Measurements from ENCODE around the gene RUNX2.
A peak's percentile ranks its signal among the peaks of the same experiment; 100 is the strongest.

The RUNX2 gene

DNA sequence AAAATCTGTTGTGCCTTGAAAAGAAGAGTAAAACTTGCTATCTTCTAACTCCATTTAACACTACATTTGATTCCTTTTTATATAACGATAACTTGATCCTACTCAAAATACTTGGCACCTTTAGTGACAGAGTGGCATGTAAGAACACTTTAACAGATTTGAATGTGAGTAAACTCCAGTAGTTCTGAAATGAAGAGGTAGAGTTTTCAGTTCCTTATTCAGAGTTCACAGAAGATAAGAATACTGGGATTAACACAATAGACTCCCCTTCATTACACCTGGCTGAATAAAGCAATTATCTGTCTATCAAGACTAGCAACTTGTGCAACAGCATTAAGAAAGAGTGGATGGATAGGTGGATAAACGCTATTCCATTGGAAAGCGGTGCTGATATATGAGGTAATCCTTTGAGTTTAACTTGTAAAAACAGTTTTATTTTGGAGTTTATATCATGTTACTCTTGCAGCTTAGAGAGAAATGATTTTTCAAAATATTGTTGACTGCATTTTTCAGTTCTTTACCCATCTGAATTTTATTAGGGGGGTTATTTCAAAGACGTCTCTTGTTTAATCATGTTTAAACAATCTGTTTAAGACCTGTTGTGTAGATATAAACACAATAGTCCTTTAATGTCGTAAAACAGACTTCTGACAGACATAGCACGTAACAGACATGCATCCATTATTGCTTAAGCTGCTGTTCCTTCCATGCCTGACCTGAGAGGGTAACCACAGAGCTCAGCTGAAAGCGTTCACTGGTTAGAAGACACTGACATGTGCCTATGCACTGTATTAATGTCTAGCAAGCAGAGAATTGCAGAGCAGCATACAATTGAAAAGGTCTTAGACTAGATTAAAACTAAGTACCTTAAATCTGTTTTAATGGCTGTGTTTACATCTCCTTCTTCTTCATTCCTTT is 152.0 kb downstream of the RUNX2 start:
- H3K4me2 ChIP-seq (ENCODE audit: low read length): no peak overlapping the region
- no peak overlapping the region for H2BK12ac ChIP-seq (ENCODE audit: low read length)
- peaks cover 1% of the 10 kb centered on the region for H3K9me3 ChIP-seq (ENCODE audit: insufficient read depth, low read depth, low read length)
- no peak overlapping the region for H3K18ac ChIP-seq (ENCODE audit: low read length)
- no peak overlapping the region for H3K4me3 ChIP-seq (ENCODE audit: low read depth, low read length)
- H3K27me3 ChIP-seq (ENCODE audit: insufficient read depth, low read length): no peaks in the 10 kb centered on the region
- H3K14ac ChIP-seq (ENCODE audit: low read length): no peak overlapping the region
- no peaks in the 10 kb centered on the region for H3K36me3 ChIP-seq (ENCODE audit: control insufficient read depth in 1 of 2, insufficient read depth in 2 of 2, low read length in 2 of 2)
- WGBS (ENCODE audit: extremely low coverage, insufficient coverage, insufficient read length): no CpG with 5 or more reads among the region's 7 CpGs
- no peak overlapping the region for H4K8ac ChIP-seq (ENCODE audit: low read depth, low read length)
- no peak overlapping the region for H2AFZ ChIP-seq (ENCODE audit: insufficient read depth, low read length, poor library complexity)
- H3K27ac ChIP-seq (ENCODE audit: low read depth, low read length): no peak overlapping the region
- H3K9ac ChIP-seq (ENCODE audit: low read length): no peak overlapping the region
- no peak overlapping the region for H3K4ac ChIP-seq (ENCODE audit: low read depth, low read length)
- no peak overlapping the region for H2BK5ac ChIP-seq (ENCODE audit: low read depth, low read length, poor library complexity)
- no peak overlapping the region for H3K23ac ChIP-seq (ENCODE audit: low read length)
- H2BK120ac ChIP-seq (ENCODE audit: insufficient read depth, low read length, poor library complexity): no peak overlapping the region
- no peak overlapping the region for H4K91ac ChIP-seq (ENCODE audit: low read depth, low read length)
- no peaks in the 10 kb centered on the region for H3K79me1 ChIP-seq (ENCODE audit: low read length)
- H4K12ac ChIP-seq (ENCODE audit: low read depth, low read length): no peak overlapping the region
- no peaks in the 10 kb centered on the region for H3K79me2 ChIP-seq (ENCODE audit: control insufficient read depth, insufficient read depth, low read length, poor library complexity)
- H3K4me1 ChIP-seq (ENCODE audit: control insufficient read depth in 1 of 2, insufficient read depth in 2 of 2, low read length in 2 of 2): no peaks in the 10 kb centered on the region
- no peak overlapping the region for H2AK5ac ChIP-seq (ENCODE audit: low read length)
- DNase-seq: no peak

DNA sequence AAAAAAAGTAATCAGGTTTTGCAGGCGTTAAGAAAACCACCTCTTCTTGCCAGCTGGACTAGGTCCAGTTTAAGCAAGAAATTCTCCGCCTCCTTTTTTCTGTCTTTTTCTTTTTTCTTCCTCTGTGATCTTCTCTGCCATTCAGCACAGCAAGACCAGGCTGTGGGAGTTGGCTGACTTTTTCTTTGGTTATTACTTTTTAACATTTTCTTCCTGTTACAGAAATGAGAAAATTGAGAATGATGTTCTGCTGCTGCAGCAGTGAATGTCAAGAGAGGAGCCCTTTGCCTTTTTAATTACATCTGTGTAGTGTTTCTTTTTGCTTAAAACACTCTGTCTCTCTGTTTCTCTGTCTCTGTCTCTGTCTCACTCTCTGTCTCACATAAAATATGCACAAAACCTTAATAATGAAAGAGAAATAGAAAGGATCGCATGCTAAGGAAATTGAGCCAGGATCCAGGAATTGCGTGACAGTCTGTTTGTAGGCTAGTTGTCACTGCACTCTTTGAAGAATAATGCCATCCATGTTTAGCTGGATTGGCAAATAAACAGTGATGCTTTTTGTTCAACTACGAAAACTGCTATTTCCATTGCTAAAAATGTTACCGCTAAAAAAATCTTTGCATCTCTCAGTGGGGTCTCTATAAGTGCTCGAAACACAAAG is 152.8 kb downstream of the RUNX2 start:
- no peak overlapping the region for H3K23ac ChIP-seq (ENCODE audit: low read length)
- no peak overlapping the region for H3K4ac ChIP-seq (ENCODE audit: low read depth, low read length)
- no peak overlapping the region for H2BK5ac ChIP-seq (ENCODE audit: low read depth, low read length, poor library complexity)
- no peaks in the 10 kb centered on the region for H3K36me3 ChIP-seq (ENCODE audit: control insufficient read depth in 1 of 2, insufficient read depth in 2 of 2, low read length in 2 of 2)
- H3K14ac ChIP-seq (ENCODE audit: low read length): no peak overlapping the region
- no peak overlapping the region for H3K9ac ChIP-seq (ENCODE audit: low read length)
- no peak overlapping the region for H3K4me3 ChIP-seq (ENCODE audit: low read depth, low read length)
- no peaks in the 10 kb centered on the region for H3K27me3 ChIP-seq (ENCODE audit: insufficient read depth, low read length)
- no peak overlapping the region for H3K18ac ChIP-seq (ENCODE audit: low read length)
- H4K12ac ChIP-seq (ENCODE audit: low read depth, low read length): no peak overlapping the region
- H3K27ac ChIP-seq (ENCODE audit: low read depth, low read length): no peak overlapping the region
- H3K79me2 ChIP-seq (ENCODE audit: control insufficient read depth, insufficient read depth, low read length, poor library complexity): no peaks in the 10 kb centered on the region
- no peak overlapping the region for H2BK12ac ChIP-seq (ENCODE audit: low read length)
- H3K9me3 ChIP-seq (ENCODE audit: insufficient read depth, low read depth, low read length): peaks cover 1% of the 10 kb centered on the region
- no peak overlapping the region for H4K8ac ChIP-seq (ENCODE audit: low read depth, low read length)
- H2AK5ac ChIP-seq (ENCODE audit: low read length): no peak overlapping the region
- no peak overlapping the region for H3K4me2 ChIP-seq (ENCODE audit: low read length)
- no peak overlapping the region for H2BK120ac ChIP-seq (ENCODE audit: insufficient read depth, low read length, poor library complexity)
- H3K79me1 ChIP-seq (ENCODE audit: low read length): no peaks in the 10 kb centered on the region
- no peak overlapping the region for H4K91ac ChIP-seq (ENCODE audit: low read depth, low read length)
- no peak overlapping the region for H2AFZ ChIP-seq (ENCODE audit: insufficient read depth, low read length, poor library complexity)
- H3K4me1 ChIP-seq (ENCODE audit: control insufficient read depth in 1 of 2, insufficient read depth in 2 of 2, low read length in 2 of 2): no peaks in the 10 kb centered on the region
- no CpG with 5 or more reads among the region's 7 CpGs for WGBS (ENCODE audit: extremely low coverage, insufficient coverage, insufficient read length)
- no peak for DNase-seq

DNA sequence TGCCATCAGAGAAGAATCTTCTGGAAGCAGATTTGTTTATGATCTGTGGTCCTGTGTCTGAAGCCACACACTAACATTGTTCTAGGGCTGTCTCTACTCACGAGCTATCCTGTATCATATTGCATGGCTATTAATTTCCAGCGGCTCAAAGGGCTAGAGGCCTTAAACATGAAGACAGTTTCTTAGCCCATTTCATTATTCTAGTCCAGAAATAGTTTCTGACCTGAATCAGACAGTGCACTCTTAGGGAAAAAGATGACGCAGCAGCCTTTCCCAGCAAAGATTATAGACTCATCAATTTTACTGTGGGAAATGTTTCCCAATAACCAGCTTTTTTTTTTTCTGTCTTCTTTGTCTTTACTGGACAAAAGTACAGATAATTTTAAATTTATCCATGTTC is 154.9 kb downstream of the RUNX2 start:
- no peaks in the 10 kb centered on the region for H3K27me3 ChIP-seq (ENCODE audit: insufficient read depth, low read length)
- H3K23ac ChIP-seq (ENCODE audit: low read length): no peak overlapping the region
- H3K9me3 ChIP-seq (ENCODE audit: insufficient read depth, low read depth, low read length): peaks cover 1% of the 10 kb centered on the region
- no CpG with 5 or more reads among the region's 3 CpGs for whole genome bisulfite sequencing (ENCODE audit: extremely low coverage, insufficient coverage, insufficient read length)
- no peak overlapping the region for H3K4me2 ChIP-seq (ENCODE audit: low read length)
- no peak overlapping the region for H2BK12ac ChIP-seq (ENCODE audit: low read length)
- no peaks in the 10 kb centered on the region for H3K4me1 ChIP-seq (ENCODE audit: control insufficient read depth in 1 of 2, insufficient read depth in 2 of 2, low read length in 2 of 2)
- no peak overlapping the region for H2BK5ac ChIP-seq (ENCODE audit: low read depth, low read length, poor library complexity)
- no peak overlapping the region for H3K14ac ChIP-seq (ENCODE audit: low read length)
- H2AK5ac ChIP-seq (ENCODE audit: low read length): no peak overlapping the region
- no peak overlapping the region for H3K18ac ChIP-seq (ENCODE audit: low read length)
- H2BK120ac ChIP-seq (ENCODE audit: insufficient read depth, low read length, poor library complexity): no peak overlapping the region
- H2AFZ ChIP-seq (ENCODE audit: insufficient read depth, low read length, poor library complexity): no peak overlapping the region
- H3K36me3 ChIP-seq (ENCODE audit: control insufficient read depth in 1 of 2, insufficient read depth in 2 of 2, low read length in 2 of 2): no peaks in the 10 kb centered on the region
- DNase-seq: peak in 1 of 2 donors; percentile 12
- H3K4me3 ChIP-seq (ENCODE audit: low read depth, low read length): no peak overlapping the region
- no peak overlapping the region for H3K4ac ChIP-seq (ENCODE audit: low read depth, low read length)
- H3K79me2 ChIP-seq (ENCODE audit: control insufficient read depth, insufficient read depth, low read length, poor library complexity): no peaks in the 10 kb centered on the region
- no peak overlapping the region for H4K8ac ChIP-seq (ENCODE audit: low read depth, low read length)
- no peak overlapping the region for H3K9ac ChIP-seq (ENCODE audit: low read length)
- H3K27ac ChIP-seq (ENCODE audit: low read depth, low read length): no peak overlapping the region
- no peaks in the 10 kb centered on the region for H3K79me1 ChIP-seq (ENCODE audit: low read length)
- H4K12ac ChIP-seq (ENCODE audit: low read depth, low read length): no peak overlapping the region
- no peak overlapping the region for H4K91ac ChIP-seq (ENCODE audit: low read depth, low read length)

DNA sequence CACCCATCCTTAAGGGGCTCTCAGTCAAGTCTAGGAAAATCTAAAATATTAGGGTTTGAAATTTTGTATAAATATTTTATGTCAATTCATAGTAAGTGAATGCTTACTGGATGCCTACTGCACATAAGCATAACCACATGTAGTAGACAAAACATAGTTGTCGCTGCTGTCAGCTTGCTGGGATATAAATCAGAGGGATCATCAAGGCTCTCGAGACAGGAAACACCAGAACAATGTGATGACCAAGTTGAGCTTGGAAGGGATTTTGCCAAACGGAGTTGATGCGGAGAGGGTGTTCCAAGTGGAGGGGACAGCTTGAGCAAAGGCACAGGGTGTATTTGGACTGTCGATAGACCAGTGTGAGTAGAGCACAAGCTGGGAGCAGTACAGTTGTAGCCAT is 155.4 kb downstream of the RUNX2 start:
- H4K12ac ChIP-seq (ENCODE audit: low read depth, low read length): no peak overlapping the region
- peaks cover 1% of the 10 kb centered on the region for H3K9me3 ChIP-seq (ENCODE audit: insufficient read depth, low read depth, low read length)
- no peak overlapping the region for H3K4me3 ChIP-seq (ENCODE audit: low read depth, low read length)
- no peaks in the 10 kb centered on the region for H3K79me1 ChIP-seq (ENCODE audit: low read length)
- WGBS (ENCODE audit: extremely low coverage, insufficient coverage, insufficient read length): no CpG with 5 or more reads among the region's 5 CpGs
- H3K14ac ChIP-seq (ENCODE audit: low read length): no peak overlapping the region
- H2BK12ac ChIP-seq (ENCODE audit: low read length): no peak overlapping the region
- H3K27ac ChIP-seq (ENCODE audit: low read depth, low read length): no peak overlapping the region
- no peak for DNase-seq
- H2BK120ac ChIP-seq (ENCODE audit: insufficient read depth, low read length, poor library complexity): no peak overlapping the region
- H2AK5ac ChIP-seq (ENCODE audit: low read length): no peak overlapping the region
- H3K18ac ChIP-seq (ENCODE audit: low read length): no peak overlapping the region
- H4K8ac ChIP-seq (ENCODE audit: low read depth, low read length): no peak overlapping the region
- no peaks in the 10 kb centered on the region for H3K27me3 ChIP-seq (ENCODE audit: insufficient read depth, low read length)
- H3K79me2 ChIP-seq (ENCODE audit: control insufficient read depth, insufficient read depth, low read length, poor library complexity): no peaks in the 10 kb centered on the region
- H2BK5ac ChIP-seq (ENCODE audit: low read depth, low read length, poor library complexity): no peak overlapping the region
- H3K23ac ChIP-seq (ENCODE audit: low read length): no peak overlapping the region
- H3K4ac ChIP-seq (ENCODE audit: low read depth, low read length): no peak overlapping the region
- no peak overlapping the region for H2AFZ ChIP-seq (ENCODE audit: insufficient read depth, low read length, poor library complexity)
- H3K4me1 ChIP-seq (ENCODE audit: control insufficient read depth in 1 of 2, insufficient read depth in 2 of 2, low read length in 2 of 2): no peaks in the 10 kb centered on the region
- H3K4me2 ChIP-seq (ENCODE audit: low read length): no peak overlapping the region
- no peak overlapping the region for H3K9ac ChIP-seq (ENCODE audit: low read length)
- no peaks in the 10 kb centered on the region for H3K36me3 ChIP-seq (ENCODE audit: control insufficient read depth in 1 of 2, insufficient read depth in 2 of 2, low read length in 2 of 2)
- no peak overlapping the region for H4K91ac ChIP-seq (ENCODE audit: low read depth, low read length)

All from trophoblast cell (in vitro differentiated cells and primary cell).